GM18868 (cell line): Measurements from ENCODE around the gene ZC3H12D.

Experiments
- ATAC-seq: cut with Tn5 transposase; IDR thresholded peaks from one replicate; pipeline ENCODE4 v1.9.1; 2021; ENCODE audit warnings: mild to moderate bottlenecking, moderate library complexity; ENCODE audit not compliant: unreplicated experiment

The ZC3H12D gene

DNA sequence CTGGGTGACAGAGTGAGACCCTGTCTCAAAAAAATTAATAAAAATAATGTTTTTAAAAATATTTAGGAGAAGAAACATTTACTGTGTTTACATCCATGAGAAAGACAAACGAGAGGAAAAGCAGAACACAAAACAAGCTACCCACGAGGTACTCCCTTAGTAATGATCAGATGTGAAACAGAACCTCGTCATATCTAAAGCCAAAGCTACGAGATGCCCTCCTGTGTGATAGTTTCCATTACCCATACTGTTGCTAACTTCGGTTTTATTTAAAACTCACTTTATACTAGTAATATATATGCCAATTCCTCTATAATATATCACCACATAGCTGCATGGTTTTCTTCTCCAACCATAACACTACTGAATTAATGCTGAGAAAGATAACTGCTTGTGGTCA, 63.7 kb downstream of the ZC3H12D start:
- ATAC-seq = no peak

DNA sequence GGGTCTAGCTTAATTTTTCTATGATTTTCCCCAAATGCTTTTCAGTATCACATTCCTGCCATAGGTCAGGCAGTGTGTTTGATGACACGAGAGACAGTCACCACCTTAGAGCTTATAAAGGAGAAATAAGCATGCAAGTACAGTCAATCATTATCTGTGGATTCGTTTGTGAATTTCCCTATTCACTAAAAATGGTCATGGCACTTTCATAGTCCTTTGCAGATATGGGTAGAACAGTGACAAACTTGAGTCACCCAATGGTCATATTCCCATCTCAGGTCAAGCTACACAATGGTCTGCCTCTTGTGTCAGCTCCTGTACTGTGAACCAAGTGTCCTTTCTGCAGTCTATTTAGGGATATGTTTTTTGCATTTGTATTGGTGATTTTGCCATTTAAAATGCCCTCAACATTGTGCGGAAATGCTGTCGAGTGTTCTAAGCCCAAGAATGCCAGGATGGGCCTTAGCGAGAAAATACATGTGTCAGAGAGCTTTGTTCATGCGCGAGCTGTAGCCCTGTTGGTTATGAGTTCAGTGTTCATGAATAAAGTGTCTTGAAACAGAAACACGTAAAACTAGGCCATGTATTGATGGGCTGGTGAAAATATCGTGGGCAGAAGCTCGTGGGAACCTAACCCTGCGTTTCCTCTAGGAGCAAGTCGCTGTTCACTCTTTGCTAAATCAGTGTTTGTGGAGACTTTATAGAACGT, 65.0 kb downstream of the ZC3H12D start:
- no peak for ATAC-seq

DNA sequence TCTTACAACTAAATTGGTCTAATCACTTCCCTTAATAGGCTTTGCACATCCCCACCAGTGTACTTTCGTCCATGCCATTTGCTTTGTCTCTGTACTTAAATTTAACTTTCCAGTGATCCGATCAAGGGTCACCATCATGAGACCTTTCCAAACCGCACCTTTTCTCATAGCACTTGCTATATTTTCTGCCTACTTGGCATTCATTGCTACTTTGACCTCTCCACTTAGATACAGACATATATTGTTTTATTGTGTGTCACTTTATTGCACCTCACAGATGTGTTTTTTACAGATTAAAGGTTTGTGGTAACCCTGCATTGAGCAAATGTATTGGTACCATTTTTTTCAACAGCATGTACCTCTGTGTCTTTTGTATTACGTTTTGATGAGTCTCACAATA, 70.0 kb downstream of the ZC3H12D start:
- no peak for ATAC-seq

DNA sequence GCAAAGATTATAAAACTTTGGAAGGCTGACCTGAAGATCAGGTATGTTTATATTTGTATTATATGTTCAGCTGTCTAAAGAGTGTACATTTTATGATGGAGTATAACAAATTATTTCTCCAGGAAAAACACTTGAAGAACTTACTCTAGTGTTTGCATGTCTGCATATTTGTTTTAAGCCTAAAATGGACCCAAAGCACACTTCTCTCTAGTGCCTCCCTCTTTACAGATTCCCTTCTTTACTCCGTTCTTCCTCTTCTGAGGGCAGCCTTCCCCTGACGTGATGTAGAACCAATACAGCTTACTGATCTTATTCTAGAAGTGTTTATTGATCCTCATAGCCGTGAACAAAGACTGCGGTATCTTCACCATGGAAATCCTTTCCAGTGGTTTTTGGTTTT, 70.8 kb downstream of the ZC3H12D start:
- no peak for ATAC-seq

DNA sequence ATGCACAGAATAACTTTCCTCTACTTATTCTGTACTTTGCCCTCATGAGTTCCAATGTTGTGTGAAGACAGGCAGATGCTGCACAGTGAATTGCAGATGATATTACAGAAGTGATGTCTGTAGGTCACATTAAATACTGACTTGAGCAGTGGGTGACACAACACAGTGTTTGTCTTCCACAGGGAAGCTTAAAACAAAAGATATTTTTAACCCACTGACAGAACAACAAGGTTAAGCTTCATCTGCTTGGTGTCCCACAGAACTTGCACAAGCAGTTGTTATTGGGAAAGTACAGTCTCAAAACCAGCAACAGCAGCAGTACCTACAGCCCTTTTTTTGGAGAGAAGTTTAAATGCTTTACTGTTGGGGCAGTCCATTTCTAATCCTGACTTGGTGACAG, 74.3 kb downstream of the ZC3H12D start:
- no peak for ATAC-seq

DNA sequence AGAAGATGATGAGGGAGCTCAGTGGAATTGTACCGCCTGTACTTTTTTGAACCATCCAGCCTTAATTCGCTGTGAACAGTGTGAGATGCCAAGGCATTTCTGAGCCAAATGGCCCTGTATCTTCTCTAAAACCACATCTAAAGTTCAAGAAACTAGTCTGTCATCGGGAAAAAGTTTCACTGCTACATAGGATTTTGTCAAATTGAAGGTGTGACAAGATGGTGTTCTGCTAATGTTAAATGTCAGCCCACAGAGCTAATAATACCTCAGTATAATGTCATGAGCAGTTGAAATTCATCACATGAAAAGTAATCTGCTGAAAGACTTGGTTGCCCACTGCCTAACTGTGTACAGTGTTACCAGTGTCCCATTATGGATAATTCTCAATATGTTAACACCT, 75.2 kb downstream of the ZC3H12D start:
- ATAC-seq = no peak

DNA sequence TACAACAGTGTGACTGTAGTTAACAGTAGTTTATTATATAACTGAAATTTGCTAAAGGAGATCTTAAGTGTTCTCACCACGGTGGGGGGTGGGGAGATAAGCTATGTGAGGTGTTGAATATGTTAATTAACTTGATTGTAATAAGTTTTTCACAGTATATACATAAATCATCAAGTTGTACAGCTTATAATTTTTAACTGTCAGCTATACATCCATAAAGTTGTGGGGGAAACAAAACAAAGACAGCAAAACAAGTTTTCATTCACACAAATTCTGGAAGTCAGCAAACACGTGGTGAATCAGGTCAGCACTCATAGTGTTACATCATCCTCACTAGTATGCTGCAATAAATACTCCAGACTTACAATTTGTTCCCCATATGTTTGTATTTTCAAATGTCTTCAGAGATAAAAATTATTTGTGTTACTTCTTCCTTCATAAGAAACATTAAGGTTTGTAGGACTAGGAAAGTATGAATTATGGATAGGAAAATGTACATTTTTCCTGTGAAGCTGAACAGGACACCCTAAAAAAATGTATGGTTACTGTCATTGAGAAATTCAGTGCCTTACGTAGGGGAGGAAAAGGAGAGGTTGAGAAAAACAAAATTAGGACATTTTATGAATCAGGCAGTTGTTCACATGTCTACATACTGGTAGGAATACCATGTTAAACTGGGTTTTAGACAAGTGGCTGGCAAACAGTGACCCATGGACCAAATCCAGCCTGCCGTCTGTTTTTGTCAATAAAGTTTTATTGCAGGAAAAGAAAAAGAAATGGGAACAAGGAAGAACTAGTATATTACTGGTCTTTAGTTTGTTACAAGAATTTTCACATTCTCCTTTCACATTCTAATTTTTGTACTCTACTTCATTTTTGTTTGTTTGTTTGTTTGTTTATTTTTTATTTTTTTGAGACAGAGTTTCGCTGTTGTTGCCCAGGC, 78.7 kb downstream of the ZC3H12D start:
- ATAC-seq = no peak

DNA sequence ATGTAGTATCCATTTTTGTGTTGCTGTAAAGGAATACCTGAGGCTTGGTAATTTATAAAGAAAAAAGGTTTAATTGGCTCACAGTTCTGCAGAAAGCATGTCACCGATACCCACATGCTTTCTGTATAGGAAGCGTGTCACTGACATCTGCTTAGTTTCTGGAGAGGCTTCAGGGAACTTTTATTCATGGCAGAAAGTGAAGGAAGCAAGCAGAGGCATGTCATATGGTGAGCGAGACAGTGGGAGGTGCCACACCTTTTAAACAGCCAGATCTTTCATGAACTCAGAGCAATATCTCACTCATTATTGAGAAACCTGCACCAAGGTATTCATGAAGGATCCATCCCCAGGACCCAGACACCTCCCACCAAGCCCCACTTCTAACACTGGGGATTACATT, 81.3 kb downstream of the ZC3H12D start:
- ATAC-seq = no peak

DNA sequence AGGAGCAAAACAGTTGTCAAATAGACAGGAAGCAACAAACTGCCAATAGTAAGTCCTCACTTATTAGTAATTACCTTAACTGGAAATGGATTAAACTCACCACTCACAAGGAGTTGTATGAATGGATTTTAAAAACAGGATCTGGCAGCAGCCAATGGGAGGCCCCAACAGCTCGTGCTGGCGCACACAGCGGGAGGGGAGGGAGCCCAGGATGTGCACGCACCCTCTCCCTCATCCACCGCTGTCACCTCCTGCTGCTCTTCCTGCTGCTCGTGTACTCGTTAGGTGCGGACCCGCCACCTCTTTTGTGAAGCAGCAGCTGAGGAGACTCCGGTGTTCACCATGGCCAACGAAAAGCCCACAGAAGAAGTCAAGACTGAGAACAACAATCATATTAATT, 84.8 kb downstream of the ZC3H12D start, which contains the start of gene SUMO4:
TSS of gene SUMO4 (plus strand) at position 213 of the 400 bp plus-strand sequence. CDS start at position 343, 130 bp downstream.
- no peak for ATAC-seq

DNA sequence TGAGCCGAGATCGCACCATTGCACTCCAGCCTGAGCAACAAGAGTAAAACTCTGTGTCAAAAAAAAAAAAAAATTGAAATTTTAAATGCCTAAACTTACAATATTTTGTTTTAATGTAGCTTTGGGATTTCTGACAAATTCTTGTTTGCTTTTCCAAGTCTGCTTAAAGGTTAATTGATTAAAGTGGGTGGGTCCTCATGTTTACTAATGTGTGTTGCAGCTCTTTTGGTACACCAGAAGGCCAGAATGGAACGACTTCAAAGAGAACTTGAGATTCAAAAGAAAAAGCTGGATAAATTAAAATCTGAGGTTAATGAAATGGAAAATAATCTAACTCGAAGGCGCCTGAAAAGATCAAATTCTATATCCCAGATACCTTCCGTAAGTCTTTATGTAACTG, 87.4 kb downstream of the ZC3H12D start:
- no peak for ATAC-seq
